Activated naive CD4-positive, alpha-beta T cell treated with anti-CD3 and anti-CD28 coated beads for 36 hours (primary cell): ENCODE results near the gene ARFGAP3. TPM values are rescaled to one million over a fixed set of nuclear protein-coding genes. Genes with fewer than 3 reads are reported as not detected.

Experiments used
- CTCF ChIA-PET: fragments of 350-600 bp; sonication (Branson Sonifier 250); formaldehyde crosslinking; loops from one replicate; lab custom pipeline; 2021; ENCODE audit warnings: antibody characterized with exemption; lab: Charles Lee
- DNase-seq: peaks from one replicate; pipeline ENCODE4 v3.0.0-alpha.2; 2020
- H3K27ac Mint-ChIP-seq: one replicate; pipeline ENCODE4 v1.8.0; 2021; ENCODE audit warnings: mild to moderate bottlenecking, mixed read lengths
- H3K27me3 Mint-ChIP-seq: one replicate; pipeline ENCODE4 v1.8.0; 2021; ENCODE audit warnings: low read depth, mixed read lengths
- H3K36me3 Mint-ChIP-seq: one replicate; pipeline ENCODE4 v1.8.0; 2021; ENCODE audit warnings: low read depth, mixed read lengths
- H3K4me1 Mint-ChIP-seq: one replicate; pipeline ENCODE4 v1.8.0; 2021; ENCODE audit warnings: low read depth, mixed read lengths
- H3K4me3 Mint-ChIP-seq: one replicate; pipeline ENCODE4 v1.8.0; 2021; ENCODE audit warnings: mild to moderate bottlenecking, moderate library complexity, mixed read lengths
- H3K9me3 Mint-ChIP-seq: one replicate; pipeline ENCODE4 v1.8.0; 2021; ENCODE audit warnings: mixed read lengths
- intact Hi-C: fragments of 100-400 bp; cut with micrococcal nuclease; formaldehyde crosslinking; loops from one replicate; pipeline ENCODE4 v1.15.1; 2023
- total RNA-seq, 2 experiments: library from RNA; stranded (reverse); gene quantifications; one replicate each; pipeline ENCODE4 v1.2.3, GENCODE V29; 2021

The ARFGAP3 gene
- total RNA-seq, 2 experiments from 2014 or later = 25.6 to 28.6 TPM

- Mint-ChIP-seq H3K4me3 (no peak overlapping the region), H3K9me3 (no peaks in the 10 kb centered on the region), H3K4me1 (no peaks in the 10 kb centered on the region), H3K27me3 (no peaks in the 10 kb centered on the region), H3K36me3 (peaks cover 2% of the 10 kb centered on the region), H3K27ac (no peak overlapping the region)
- DNase-seq = no peak
- intact Hi-C loops = no loop called here
- CTCF ChIA-PET = interaction anchor here (1.1 kb wide), 1 partner anchor 59 kb away, joined by 3 read pairs; no protein-coding TSS in a partner anchor
Observed at GRCh38 chr22:42813501-42813900, 43.6 kb downstream of the ARFGAP3 start.

- no peaks in the 10 kb centered on the region for H3K27me3 Mint-ChIP-seq
- no peak for DNase-seq
Observed at GRCh38 chr22:42811459-42811858, 45.6 kb downstream of the ARFGAP3 start.

DNA sequence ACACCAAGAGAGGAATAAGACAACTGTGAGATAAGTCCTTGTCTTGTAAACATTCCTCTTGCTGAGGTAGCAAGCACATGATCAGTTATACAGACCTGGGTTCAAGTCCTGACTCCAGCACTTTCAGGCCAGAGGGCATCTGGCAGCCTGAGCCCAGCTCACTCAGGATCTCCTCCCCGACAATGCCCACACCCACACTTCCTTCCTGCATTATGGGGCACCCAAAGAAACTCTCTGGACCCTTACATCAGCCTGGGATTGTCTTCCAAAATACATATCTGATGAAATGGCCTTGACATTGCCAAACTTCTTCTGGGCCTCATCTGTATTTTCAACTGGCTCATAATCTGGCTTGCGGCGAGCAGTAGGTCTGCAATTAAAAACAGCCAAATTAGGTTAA is 48.6 kb downstream of the ARFGAP3 start:
- H3K27ac Mint-ChIP-seq = no peak overlapping the region

More at GRCh38 chr22:42811459-42811858, 45.6 kb downstream of the ARFGAP3 start:
- Mint-ChIP-seq H3K4me3 (no peak overlapping the region), H3K36me3 (peaks cover 13% of the 10 kb centered on the region), H3K9me3 (no peaks in the 10 kb centered on the region), H3K4me1 (no peaks in the 10 kb centered on the region), H3K27ac (no peak overlapping the region)
- intact Hi-C loops = no loop called here
- CTCF ChIA-PET = no interaction called here

GRCh38 chr22:42807185-42807584 is 49.9 kb downstream of the ARFGAP3 start:
- H3K4me3 Mint-ChIP-seq = no peak overlapping the region
- no peak for DNase-seq
- H3K4me1 Mint-ChIP-seq = no peaks in the 10 kb centered on the region
- CTCF ChIA-PET = no interaction called here
- peaks cover 15% of the 10 kb centered on the region for H3K36me3 Mint-ChIP-seq
- intact Hi-C loops = no loop called here
- H3K9me3 Mint-ChIP-seq = no peaks in the 10 kb centered on the region
- no peaks in the 10 kb centered on the region for H3K27me3 Mint-ChIP-seq
- H3K27ac Mint-ChIP-seq = no peak overlapping the region

More for the DNA sequence above, 48.6 kb downstream of the ARFGAP3 start:
- Mint-ChIP-seq H3K4me3 (no peak overlapping the region), H3K27me3 (no peaks in the 10 kb centered on the region), H3K9me3 (no peaks in the 10 kb centered on the region), H3K36me3 (peaks cover 15% of the 10 kb centered on the region), H3K4me1 (no peaks in the 10 kb centered on the region)
- no peak for DNase-seq
- CTCF ChIA-PET = no interaction called here
- intact Hi-C loops = no loop called here

GRCh38 chr22:42805998-42806830 is 50.9 kb downstream of the ARFGAP3 start:
- H3K36me3 Mint-ChIP-seq = peaks cover 17% of the 10 kb centered on the region
- no peak overlapping the region for H3K4me3 Mint-ChIP-seq
- DNase-seq = no peak
- no peak overlapping the region for H3K27ac Mint-ChIP-seq
- CTCF ChIA-PET = interaction anchor here (0.6 kb wide), 1 partner anchor 136 kb away, joined by 3 read pairs; no protein-coding TSS in a partner anchor
- no peaks in the 10 kb centered on the region for H3K9me3 Mint-ChIP-seq
- H3K4me1 Mint-ChIP-seq = no peaks in the 10 kb centered on the region
- no peaks in the 10 kb centered on the region for H3K27me3 Mint-ChIP-seq
- intact Hi-C loops = no loop called here

- no peak overlapping the region for H3K4me3 Mint-ChIP-seq
- no peak overlapping the region for H3K27ac Mint-ChIP-seq
- intact Hi-C loops = no loop called here
- no peaks in the 10 kb centered on the region for H3K4me1 Mint-ChIP-seq
- CTCF ChIA-PET = interaction anchor here (1.4 kb wide), 1 partner anchor 255 kb away, joined by 3 read pairs; no protein-coding TSS in a partner anchor
- H3K27me3 Mint-ChIP-seq = no peaks in the 10 kb centered on the region
- no peak for DNase-seq
- H3K9me3 Mint-ChIP-seq = no peaks in the 10 kb centered on the region
- peaks cover 17% of the 10 kb centered on the region for H3K36me3 Mint-ChIP-seq
Observed at GRCh38 chr22:42805016-42805997, 51.8 kb downstream of the ARFGAP3 start.

- Mint-ChIP-seq H3K4me1 (no peaks in the 10 kb centered on the region), H3K27ac (no peak overlapping the region), H3K27me3 (no peaks in the 10 kb centered on the region), H3K4me3 (no peak overlapping the region), H3K9me3 (no peaks in the 10 kb centered on the region), H3K36me3 (peaks cover 15% of the 10 kb centered on the region)
- no peak for DNase-seq
- CTCF ChIA-PET = interaction anchor here (0.8 kb wide), 1 partner anchor 140 kb away, joined by 3 read pairs; no protein-coding TSS in a partner anchor
- intact Hi-C loops = no loop called here
Observed at GRCh38 chr22:42803389-42803788, 53.7 kb downstream of the ARFGAP3 start.

DNA sequence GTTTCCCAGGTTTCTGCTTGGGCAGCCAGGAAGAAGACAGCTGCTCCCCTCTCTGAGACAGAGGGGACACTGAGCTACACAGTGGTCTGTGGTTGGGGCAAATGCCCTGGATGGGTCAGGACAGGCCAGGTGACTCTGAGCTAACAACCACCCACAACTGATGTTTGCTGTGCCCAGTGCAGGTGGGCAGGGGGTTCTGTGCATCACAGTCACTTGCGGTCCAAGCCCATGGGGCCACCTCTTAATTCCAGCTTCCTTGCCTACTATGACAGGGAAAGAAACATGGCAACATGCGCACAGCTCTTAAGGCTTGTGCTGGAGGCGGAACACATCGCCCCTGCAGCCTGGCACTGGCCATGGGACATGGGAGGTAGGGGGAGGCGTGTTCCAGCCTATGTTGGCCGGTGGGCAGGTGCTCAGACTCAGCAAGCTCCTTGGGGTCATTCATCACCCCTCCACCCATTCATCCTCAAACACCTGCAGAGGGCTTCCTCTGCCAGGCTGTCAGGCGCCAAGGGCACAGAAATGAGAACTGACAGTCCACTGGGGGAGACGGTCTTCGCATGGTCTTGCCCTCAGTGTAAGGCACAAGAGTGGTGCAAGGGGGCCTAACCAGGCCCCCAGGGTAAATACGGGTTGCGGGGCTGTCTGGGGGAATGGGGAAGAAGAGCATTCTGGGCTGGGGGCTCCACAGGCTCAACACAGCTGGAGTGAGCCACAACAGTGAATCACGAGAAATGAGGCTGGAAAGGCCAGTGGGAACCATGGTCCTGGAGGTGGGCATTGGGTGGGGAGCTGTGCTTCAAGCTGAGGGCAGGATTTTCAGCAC is 55.6 kb downstream of the ARFGAP3 start:
- H3K9me3 Mint-ChIP-seq = no peaks in the 10 kb centered on the region
- no peak for DNase-seq
- CTCF ChIA-PET = interaction anchor here (0.7 kb wide), 1 partner anchor 172 kb away, joined by 4 read pairs; no protein-coding TSS in a partner anchor
- intact Hi-C loops = no loop called here
- H3K4me1 Mint-ChIP-seq = no peaks in the 10 kb centered on the region
- H3K4me3 Mint-ChIP-seq = no peak overlapping the region
- peak overlapping the region; percentile 19 for H3K27ac Mint-ChIP-seq
- no peaks in the 10 kb centered on the region for H3K27me3 Mint-ChIP-seq
- peaks cover 6% of the 10 kb centered on the region for H3K36me3 Mint-ChIP-seq

GRCh38 chr22:42800451-42801251 is 56.4 kb downstream of the ARFGAP3 start:
- Mint-ChIP-seq H3K27me3 (no peaks in the 10 kb centered on the region), H3K4me1 (no peaks in the 10 kb centered on the region), H3K9me3 (no peaks in the 10 kb centered on the region), H3K27ac (no peak overlapping the region), H3K4me3 (no peak overlapping the region), H3K36me3 (peaks cover 5% of the 10 kb centered on the region)
- CTCF ChIA-PET = no interaction called here
- intact Hi-C loops = no loop called here
- DNase-seq = no peak

GRCh38 chr22:42799461-42800405 is 57.3 kb downstream of the ARFGAP3 start:
- CTCF ChIA-PET = no interaction called here
- Mint-ChIP-seq H3K9me3 (no peaks in the 10 kb centered on the region), H3K27ac (no peak overlapping the region), H3K36me3 (peaks cover 5% of the 10 kb centered on the region), H3K27me3 (no peaks in the 10 kb centered on the region), H3K4me3 (no peak overlapping the region), H3K4me1 (no peaks in the 10 kb centered on the region)
- intact Hi-C loops = no loop called here
- no peak for DNase-seq
